ENCODE data around the gene SRD5A1.

SRD5A1 gene

GRCh38 chr5:6632888-6633468 is at the start of gene SRD5A1, which contains the start of gene NSUN2:
Gene SRD5A1, plus strand, starts transcription at chr5:6633440. Its CDS starts 137 bp downstream, at chr5:6633577.
Gene NSUN2, minus strand, starts transcription at chr5:6633044. Its CDS starts 65 bp downstream, at chr5:6632979.
- DNase-seq (ENCODE audit: low spot score) = peak; percentile 96

- DNase-seq (ENCODE audit: low spot score) = no peak
Measured at GRCh38 chr5:6584101-6584645, 49.1 kb upstream of the SRD5A1 start.

GRCh38 chr5:6584727-6585126 is 48.5 kb upstream of the SRD5A1 start:
- DNase-seq (ENCODE audit: low spot score) = no peak

GRCh38 chr5:6585168-6585567 is 48.1 kb upstream of the SRD5A1 start:
- DNase-seq (ENCODE audit: low spot score) = no peak

- no peak for DNase-seq (ENCODE audit: low spot score)
Measured at GRCh38 chr5:6585939-6586646, 47.1 kb upstream of the SRD5A1 start.

GRCh38 chr5:6586647-6587042 is 46.6 kb upstream of the SRD5A1 start:
- peak; percentile 16 for DNase-seq (ENCODE audit: low spot score)

GRCh38 chr5:6587171-6587570 is 46.1 kb upstream of the SRD5A1 start:
- DNase-seq (ENCODE audit: low spot score) = peak; percentile 11

- DNase-seq (ENCODE audit: low spot score) = no peak
Measured at GRCh38 chr5:6590581-6590980, 42.7 kb upstream of the SRD5A1 start.

- no peak for DNase-seq (ENCODE audit: low spot score)
Measured at GRCh38 chr5:6591671-6592288, 41.5 kb upstream of the SRD5A1 start.

GRCh38 chr5:6592601-6593000 is 40.6 kb upstream of the SRD5A1 start:
- DNase-seq (ENCODE audit: low spot score) = no peak

- DNase-seq (ENCODE audit: low spot score) = no peak
Measured at GRCh38 chr5:6593148-6594016, 39.9 kb upstream of the SRD5A1 start.

- DNase-seq (ENCODE audit: low spot score) = no peak
Measured at GRCh38 chr5:6594066-6594465, 39.2 kb upstream of the SRD5A1 start.

GRCh38 chr5:6595405-6595804 is 37.8 kb upstream of the SRD5A1 start:
- no peak for DNase-seq (ENCODE audit: low spot score)

GRCh38 chr5:6596388-6596787 is 36.9 kb upstream of the SRD5A1 start:
- no peak for DNase-seq (ENCODE audit: low spot score)

GRCh38 chr5:6597557-6597956 is 35.7 kb upstream of the SRD5A1 start:
- DNase-seq (ENCODE audit: low spot score) = no peak

GRCh38 chr5:6598351-6598900 is 34.8 kb upstream of the SRD5A1 start:
- DNase-seq (ENCODE audit: low spot score) = no peak

- no peak for DNase-seq (ENCODE audit: low spot score)
Measured at GRCh38 chr5:6599739-6600138, 33.5 kb upstream of the SRD5A1 start.

- no peak for DNase-seq (ENCODE audit: low spot score)
Measured at GRCh38 chr5:6601271-6601670, 32.0 kb upstream of the SRD5A1 start.

- no peak for DNase-seq (ENCODE audit: low spot score)
Measured at GRCh38 chr5:6601816-6602215, 31.4 kb upstream of the SRD5A1 start.

- DNase-seq (ENCODE audit: low spot score) = no peak
Measured at GRCh38 chr5:6602441-6602840, 30.8 kb upstream of the SRD5A1 start.

- no peak for DNase-seq (ENCODE audit: low spot score)
Measured at GRCh38 chr5:6603643-6604042, 29.6 kb upstream of the SRD5A1 start.

GRCh38 chr5:6604341-6604740 is 28.9 kb upstream of the SRD5A1 start:
- DNase-seq (ENCODE audit: low spot score) = no peak
